ENCODE measurements around the gene BIN2. TPM values are rescaled to one million over a fixed set of nuclear protein-coding genes. Genes with fewer than 3 reads are reported as not detected.
A peak's percentile ranks its signal among the peaks of the same experiment; 100 is the strongest.
"Not testable (repeated sequence)": the region's sequence is repeated elsewhere in the genome, so short reads cannot be mapped to it uniquely, and the experiment has no call there.

Gene BIN2
- total RNA-seq, 1 experiment from 2014 or later: not detected

- Histone ChIP-seq H3K4me1 (ENCODE audit: insufficient read depth, low read length, poor library complexity, severe bottlenecking) (no peaks in the 10 kb centered on the region), H3K4me3 (ENCODE audit: low read depth, low read length, poor library complexity, severe bottlenecking) (no peak overlapping the region), H3K27ac (ENCODE audit: low read depth, low read length, poor library complexity, severe bottlenecking) (no peak overlapping the region), H3K27me3 (replicated peaks; ENCODE audit: insufficient read depth, low read depth, low read length, poor library complexity) (no peaks in the 10 kb centered on the region), H3K9me3 (ENCODE audit: low read depth, low read length, poor library complexity, severe bottlenecking) (no peaks in the 10 kb centered on the region), H3K36me3 (ENCODE audit: insufficient read depth, low read length, poor library complexity, severe bottlenecking) (no peaks in the 10 kb centered on the region)
- POLR2A ChIA-PET (ENCODE audit: low non-redundant PET): no interaction called here
- no peak for TF ChIP-seq EZH2 (IDR thresholded peaks at IDR 0.05; ENCODE audit: borderline replicate concordance, low read depth, low read length, poor library complexity, severe bottlenecking)
- BruUV-seq (replicated peaks): no TSS peak
- CTCF ChIA-PET: no interaction called here
- intact Hi-C loops (cut with micrococcal nuclease; ENCODE audit: unreplicated experiment): no loop called here
- DNase-seq (ENCODE audit: low spot score): no peak
Measured at GRCh38 chr12:51295651-51296050, 28.3 kb downstream of the BIN2 start.

GRCh38 chr12:51294097-51294496 lies 29.9 kb downstream of the BIN2 start:
- H3K4me1 ChIP-seq (ENCODE audit: insufficient read depth, low read length, poor library complexity, severe bottlenecking); H3K27me3 ChIP-seq (replicated peaks; ENCODE audit: insufficient read depth, low read depth, low read length, poor library complexity); POLR2A ChIA-PET (ENCODE audit: low non-redundant PET); CTCF ChIA-PET; H3K27ac ChIP-seq (ENCODE audit: low read depth, low read length, poor library complexity, severe bottlenecking); H3K9me3 ChIP-seq (ENCODE audit: low read depth, low read length, poor library complexity, severe bottlenecking); H3K36me3 ChIP-seq (ENCODE audit: insufficient read depth, low read length, poor library complexity, severe bottlenecking); DNase-seq (ENCODE audit: low spot score); BruUV-seq (replicated peaks); H3K4me3 ChIP-seq (ENCODE audit: low read depth, low read length, poor library complexity, severe bottlenecking); intact Hi-C loops (cut with micrococcal nuclease; ENCODE audit: unreplicated experiment): not testable (repeated sequence)

- H3K9me3 ChIP-seq (ENCODE audit: low read depth, low read length, poor library complexity, severe bottlenecking): no peaks in the 10 kb centered on the region
- H3K27me3 ChIP-seq (replicated peaks; ENCODE audit: insufficient read depth, low read depth, low read length, poor library complexity): no peaks in the 10 kb centered on the region
- BruUV-seq (replicated peaks): no TSS peak
- H3K4me1 ChIP-seq (ENCODE audit: insufficient read depth, low read length, poor library complexity, severe bottlenecking): no peaks in the 10 kb centered on the region
- H3K36me3 ChIP-seq (ENCODE audit: insufficient read depth, low read length, poor library complexity, severe bottlenecking): no peaks in the 10 kb centered on the region
- ChIA-PET CTCF (no interaction called here), POLR2A (ENCODE audit: low non-redundant PET) (no interaction called here)
- no peak for DNase-seq (ENCODE audit: low spot score)
- no peak overlapping the region for H3K4me3 ChIP-seq (ENCODE audit: low read depth, low read length, poor library complexity, severe bottlenecking)
- intact Hi-C loops (cut with micrococcal nuclease; ENCODE audit: unreplicated experiment): no loop called here
- TF ChIP-seq EZH2 (IDR thresholded peaks at IDR 0.05; ENCODE audit: borderline replicate concordance, low read depth, low read length, poor library complexity, severe bottlenecking): no peak
- TF ChIP-seq CTCF (conservative IDR thresholded peaks at IDR 0.05; ENCODE audit: low read depth, low read length): no peak
- H3K27ac ChIP-seq (ENCODE audit: low read depth, low read length, poor library complexity, severe bottlenecking): no peak overlapping the region
Measured at GRCh38 chr12:51293696-51294095, 30.3 kb downstream of the BIN2 start.

- H3K4me3 ChIP-seq (ENCODE audit: low read depth, low read length, poor library complexity, severe bottlenecking); intact Hi-C loops (cut with micrococcal nuclease; ENCODE audit: unreplicated experiment); BruUV-seq (replicated peaks); H3K9me3 ChIP-seq (ENCODE audit: low read depth, low read length, poor library complexity, severe bottlenecking); H3K36me3 ChIP-seq (ENCODE audit: insufficient read depth, low read length, poor library complexity, severe bottlenecking); H3K27ac ChIP-seq (ENCODE audit: low read depth, low read length, poor library complexity, severe bottlenecking); H3K4me1 ChIP-seq (ENCODE audit: insufficient read depth, low read length, poor library complexity, severe bottlenecking); H3K27me3 ChIP-seq (replicated peaks; ENCODE audit: insufficient read depth, low read depth, low read length, poor library complexity): not testable (repeated sequence)
- ChIA-PET CTCF (interaction anchor here (1.4 kb wide), 1 partner anchor 50 kb away, joined by 3 read pairs; no protein-coding TSS in a partner anchor), POLR2A (ENCODE audit: low non-redundant PET) (interaction anchor here (0.6 kb wide), 1 partner anchor 22 kb away, joined by 3 read pairs; no protein-coding TSS in a partner anchor)
- peak; percentile 13 for DNase-seq (ENCODE audit: low spot score)
- 0 out of 2 replicates have a peak, but pooled peaks have one; percentile 16 for TF ChIP-seq CTCF (conservative IDR thresholded peaks at IDR 0.05; ENCODE audit: low read depth, low read length)
Measured at GRCh38 chr12:51291603-51292513, 32.1 kb downstream of the BIN2 start.
